AG09319 (cell line): ENCODE results near the gene COL9A2.

Source experiments
- DNase-seq: peaks from one replicate; pipeline ENCODE4 v3.0.0-alpha.2; 2010; ENCODE audit warnings: low read depth; ENCODE audit errors: extremely low read depth
- CTCF ChIP-seq: IDR thresholded peaks from 2 replicates; pipeline ENCODE4 v1.5.1; 2011; ENCODE audit warnings: low read depth, mild to moderate bottlenecking, inconsistent platforms, low read length, moderate library complexity

COL9A2 gene

GRCh38 chr1:40316595-40317393, at the start of gene COL9A2:
TSS of gene COL9A2 (minus strand) at chr1:40317286. CDS start at chr1:40317197, 89 bp downstream.
- no peak for DNase-seq
- no peak for TF ChIP-seq CTCF

- no peak for DNase-seq
- TF ChIP-seq CTCF, result no peak
Observed at GRCh38 chr1:40363721-40364120, 46.6 kb upstream of the COL9A2 start.

- no peak for DNase-seq
- no peak for TF ChIP-seq CTCF
Observed at GRCh38 chr1:40362699-40363098, 45.6 kb upstream of the COL9A2 start.

GRCh38 chr1:40362199-40362598, 45.1 kb upstream of the COL9A2 start:
- no peak for TF ChIP-seq CTCF
- DNase-seq, result no peak

- no peak for DNase-seq
- TF ChIP-seq CTCF, result no peak
Observed at GRCh38 chr1:40361637-40362036, 44.6 kb upstream of the COL9A2 start.

GRCh38 chr1:40361201-40361600, 44.1 kb upstream of the COL9A2 start:
- TF ChIP-seq CTCF, result no peak
- DNase-seq, result no peak

- no peak for TF ChIP-seq CTCF
- DNase-seq, result no peak
Observed at GRCh38 chr1:40360631-40361030, 43.5 kb upstream of the COL9A2 start.
